ENCODE measurements around the gene ZNF366. TPM values are rescaled to one million over a fixed set of nuclear protein-coding genes. Genes with fewer than 3 reads are reported as not detected.

ZNF366 gene
- total RNA-seq, 1 donor from 2014 or later: 0.40 TPM

- no peak for DNase-seq (ENCODE audit: low read depth in 2 of 2)
These were observed 12.5 kb downstream of the ZNF366 start for GRCh38 chr5:72494623-72495124.

GRCh38 chr5:72489536-72489935, 17.7 kb downstream of the ZNF366 start:
- no peak for DNase-seq (ENCODE audit: low read depth in 2 of 2)

GRCh38 chr5:72488756-72489155, 18.5 kb downstream of the ZNF366 start:
- peak in 1 of 2 donors; percentile 19 for DNase-seq (ENCODE audit: low read depth in 2 of 2)

GRCh38 chr5:72487177-72487576, 20.0 kb downstream of the ZNF366 start:
- no peak for DNase-seq (ENCODE audit: low read depth in 2 of 2)

- peak; percentile 84 to 93 for DNase-seq (ENCODE audit: low read depth in 2 of 2)
These were observed 20.8 kb downstream of the ZNF366 start for GRCh38 chr5:72486371-72486770.

GRCh38 chr5:72485430-72485974, 21.7 kb downstream of the ZNF366 start:
- DNase-seq (ENCODE audit: low read depth in 2 of 2): no peak

- DNase-seq (ENCODE audit: low read depth in 2 of 2): no peak
These were observed 25.2 kb downstream of the ZNF366 start for GRCh38 chr5:72482046-72482445.

- no peak for DNase-seq (ENCODE audit: low read depth in 2 of 2)
These were observed 26.4 kb downstream of the ZNF366 start for GRCh38 chr5:72480841-72481240.

GRCh38 chr5:72479921-72480320, 27.3 kb downstream of the ZNF366 start:
- no peak for DNase-seq (ENCODE audit: low read depth in 2 of 2)

- peak in 1 of 2 donors; percentile 21 for DNase-seq (ENCODE audit: low read depth in 2 of 2)
These were observed 28.5 kb downstream of the ZNF366 start for GRCh38 chr5:72478684-72479083.

- DNase-seq (ENCODE audit: low read depth in 2 of 2): no peak
These were observed 28.9 kb downstream of the ZNF366 start for GRCh38 chr5:72478276-72478675.

GRCh38 chr5:72477644-72478043, 29.6 kb downstream of the ZNF366 start:
- no peak for DNase-seq (ENCODE audit: low read depth in 2 of 2)

- peak in 1 of 2 donors; percentile 55 for DNase-seq (ENCODE audit: low read depth in 2 of 2)
These were observed 30.0 kb downstream of the ZNF366 start for GRCh38 chr5:72477176-72477575.

GRCh38 chr5:72476721-72477120, 30.5 kb downstream of the ZNF366 start:
- no peak for DNase-seq (ENCODE audit: low read depth in 2 of 2)

- no peak for DNase-seq (ENCODE audit: low read depth in 2 of 2)
These were observed 30.9 kb downstream of the ZNF366 start for GRCh38 chr5:72476275-72476674.

- peak in 1 of 2 donors; percentile 28 for DNase-seq (ENCODE audit: low read depth in 2 of 2)
These were observed 32.7 kb downstream of the ZNF366 start for GRCh38 chr5:72474516-72474915.

GRCh38 chr5:72474046-72474500, 33.1 kb downstream of the ZNF366 start:
- DNase-seq (ENCODE audit: low read depth in 2 of 2): no peak

GRCh38 chr5:72472666-72473422, 34.4 kb downstream of the ZNF366 start:
- DNase-seq (ENCODE audit: low read depth in 2 of 2): no peak

- DNase-seq (ENCODE audit: low read depth in 2 of 2): no peak
These were observed 35.2 kb downstream of the ZNF366 start for GRCh38 chr5:72472031-72472430.

GRCh38 chr5:72470826-72471225, 36.4 kb downstream of the ZNF366 start:
- no peak for DNase-seq (ENCODE audit: low read depth in 2 of 2)

- peak; percentile 45 to 52 for DNase-seq (ENCODE audit: low read depth in 2 of 2)
These were observed 38.6 kb downstream of the ZNF366 start for GRCh38 chr5:72468606-72469005.

- peak in 1 of 2 donors; percentile 55 for DNase-seq (ENCODE audit: low read depth in 2 of 2)
These were observed 39.2 kb downstream of the ZNF366 start for GRCh38 chr5:72468024-72468423.

- no peak for DNase-seq (ENCODE audit: low read depth in 2 of 2)
These were observed 39.7 kb downstream of the ZNF366 start for GRCh38 chr5:72467461-72467860.
